ENCODE data around the gene ITCH.
"Not testable (repeated sequence)": the region's sequence is repeated elsewhere in the genome, so short reads cannot be mapped to it uniquely, and the experiment has no call there.

ITCH gene

GRCh38 chr20:34472246-34472925 is 109.3 kb downstream of the ITCH start:
- no peak for DNase-seq

- DNase-seq, result peak in 1 of 4 experiments; percentile 16
Measured at GRCh38 chr20:34473262-34473883, 110.3 kb downstream of the ITCH start.

GRCh38 chr20:34475979-34476736 is 113.1 kb downstream of the ITCH start:
- peak in 1 of 4 experiments; percentile 13 for DNase-seq

GRCh38 chr20:34479627-34480026 is 116.6 kb downstream of the ITCH start:
- DNase-seq, result no peak

- not testable (repeated sequence) for DNase-seq
Measured at GRCh38 chr20:34482154-34482553, 119.1 kb downstream of the ITCH start.

- not testable (repeated sequence) for DNase-seq
Measured at GRCh38 chr20:34483585-34484220, 120.6 kb downstream of the ITCH start.

- no peak for DNase-seq
Measured at GRCh38 chr20:34485068-34485634, 122.1 kb downstream of the ITCH start.

- no peak for DNase-seq
Measured at GRCh38 chr20:34491226-34491931, 128.3 kb downstream of the ITCH start.

- no peak for DNase-seq
Measured at GRCh38 chr20:34491932-34492509, 128.9 kb downstream of the ITCH start.

GRCh38 chr20:34493646-34494045 is 130.6 kb downstream of the ITCH start:
- no peak for DNase-seq

- no peak for DNase-seq
Measured at GRCh38 chr20:34495307-34495706, 132.2 kb downstream of the ITCH start.

- DNase-seq, result no peak
Measured at GRCh38 chr20:34495916-34496315, 132.8 kb downstream of the ITCH start.

GRCh38 chr20:34497596-34497995 is 134.5 kb downstream of the ITCH start:
- not testable (repeated sequence) for DNase-seq

GRCh38 chr20:34500823-34501222 is 137.8 kb downstream of the ITCH start:
- no peak for DNase-seq

GRCh38 chr20:34506480-34506879 is 143.4 kb downstream of the ITCH start:
- no peak for DNase-seq

- no peak for DNase-seq
Measured at GRCh38 chr20:34507702-34508413, 144.8 kb downstream of the ITCH start.

GRCh38 chr20:34510575-34510974 is 147.5 kb downstream of the ITCH start:
- DNase-seq, result no peak

GRCh38 chr20:34511891-34512265 is 148.8 kb downstream of the ITCH start:
- DNase-seq, result no peak

- no peak for DNase-seq
Measured at GRCh38 chr20:34512266-34512954, 149.3 kb downstream of the ITCH start.

- no peak for DNase-seq
Measured at GRCh38 chr20:34512955-34513419, 149.9 kb downstream of the ITCH start.

GRCh38 chr20:34514034-34514433 is 151.0 kb downstream of the ITCH start:
- DNase-seq, result not testable (repeated sequence)
